ACHN (cell line): ENCODE results near the gene TM4SF4.

Experiments used
- DNase-seq: peaks from one replicate; pipeline ENCODE4 v3.0.0-alpha.2; 2015
- in situ Hi-C: cut with HindIII; loops from 2 replicates; pipeline ENCODE4 v1.10.0; 2017; ENCODE audit warnings: low sequenced_read_pairs, low pct_ligation_motif_present, low pct_unique_long_range_greater_than_20kb

TM4SF4 gene

GRCh38 chr3:149475451-149476060 lies 1.1 kb downstream of the TM4SF4 start:
- in situ Hi-C loops: no loop called here
- peak; percentile 73 for DNase-seq

- in situ Hi-C loops: no loop called here
- DNase-seq: peak; percentile 38
Observed at GRCh38 chr3:149476225-149476624, 1.7 kb downstream of the TM4SF4 start.

- DNase-seq: no peak
- in situ Hi-C loops: no loop called here
Observed at GRCh38 chr3:149479621-149480325, 5.3 kb downstream of the TM4SF4 start.

- peak; percentile 85 for DNase-seq
- in situ Hi-C loops: no loop called here
Observed at GRCh38 chr3:149480326-149481017, 6.0 kb downstream of the TM4SF4 start.

GRCh38 chr3:149481056-149481455 lies 6.6 kb downstream of the TM4SF4 start:
- in situ Hi-C loops: no loop called here
- no peak for DNase-seq

GRCh38 chr3:149481491-149481890 lies 7.0 kb downstream of the TM4SF4 start:
- in situ Hi-C loops: no loop called here
- no peak for DNase-seq

- in situ Hi-C loops: no loop called here
- DNase-seq: no peak
Observed at GRCh38 chr3:149486726-149487125, 12.2 kb downstream of the TM4SF4 start.

- in situ Hi-C loops: no loop called here
- DNase-seq: peak; percentile 33
Observed at GRCh38 chr3:149487598-149488197, 13.2 kb downstream of the TM4SF4 start.

- no peak for DNase-seq
- in situ Hi-C loops: no loop called here
Observed at GRCh38 chr3:149489060-149489690, 14.7 kb downstream of the TM4SF4 start.

GRCh38 chr3:149490260-149490971 lies 15.9 kb downstream of the TM4SF4 start:
- no peak for DNase-seq
- in situ Hi-C loops: no loop called here

- DNase-seq: no peak
- in situ Hi-C loops: no loop called here
Observed at GRCh38 chr3:149493315-149494021, 19.0 kb downstream of the TM4SF4 start.

GRCh38 chr3:149494022-149494758 lies 19.7 kb downstream of the TM4SF4 start:
- DNase-seq: peak; percentile 35
- in situ Hi-C loops: no loop called here

GRCh38 chr3:149494759-149495580 lies 20.5 kb downstream of the TM4SF4 start:
- in situ Hi-C loops: no loop called here
- DNase-seq: no peak

GRCh38 chr3:149495581-149496125 lies 21.2 kb downstream of the TM4SF4 start:
- in situ Hi-C loops: no loop called here
- no peak for DNase-seq

GRCh38 chr3:149496891-149497290 lies 22.4 kb downstream of the TM4SF4 start:
- no peak for DNase-seq
- in situ Hi-C loops: no loop called here

- in situ Hi-C loops: no loop called here
Observed at GRCh38 chr3:149497966-149498670, 23.6 kb downstream of the TM4SF4 start.

More at GRCh38 chr3:149497966-149498670, 23.6 kb downstream of the TM4SF4 start:
- DNase-seq: no peak
